GM03348 (cell line): Measurements from ENCODE around the gene SPDYC.

Experiments used
- DNase-seq: peaks from one replicate; pipeline ENCODE4 v3.0.0; 2012; ENCODE audit warnings: low spot score

Gene SPDYC

GRCh38 chr11:65206901-65207300 is 36.9 kb downstream of the SPDYC start:
- no peak for DNase-seq

- DNase-seq: no peak
Measured at GRCh38 chr11:65207918-65208784, 38.1 kb downstream of the SPDYC start.

GRCh38 chr11:65208785-65209710 is 39.0 kb downstream of the SPDYC start:
- DNase-seq: no peak

- DNase-seq: no peak
Measured at GRCh38 chr11:65209711-65210360, 39.8 kb downstream of the SPDYC start.

GRCh38 chr11:65210361-65210731 is 40.3 kb downstream of the SPDYC start:
- no peak for DNase-seq

- DNase-seq: no peak
Measured at GRCh38 chr11:65210748-65211147, 40.7 kb downstream of the SPDYC start.

- no peak for DNase-seq
Measured at GRCh38 chr11:65211293-65212105, 41.5 kb downstream of the SPDYC start.

- no peak for DNase-seq
Measured at GRCh38 chr11:65212226-65212801, 42.3 kb downstream of the SPDYC start.

GRCh38 chr11:65213322-65214211 is 43.5 kb downstream of the SPDYC start:
- no peak for DNase-seq

- DNase-seq: no peak
Measured at GRCh38 chr11:65214212-65214845, 44.3 kb downstream of the SPDYC start.

GRCh38 chr11:65215441-65216076 is 45.5 kb downstream of the SPDYC start:
- no peak for DNase-seq

GRCh38 chr11:65216830-65217229 is 46.8 kb downstream of the SPDYC start:
- no peak for DNase-seq

- no peak for DNase-seq
Measured at GRCh38 chr11:65217441-65218423, 47.7 kb downstream of the SPDYC start.

- no peak for DNase-seq
Measured at GRCh38 chr11:65218446-65218845, 48.4 kb downstream of the SPDYC start.

- DNase-seq: peak; percentile 83
Measured at GRCh38 chr11:65219930-65220213, 49.8 kb downstream of the SPDYC start.

GRCh38 chr11:65221026-65221425 is 51.0 kb downstream of the SPDYC start:
- no peak for DNase-seq
